SU-DHL-6 (cell line): ENCODE results near the gene TMEM182.

Source experiments
- H2AFZ ChIP-seq: fragments of 200-600 bp; sonication (generic); 2 replicates; pipeline ENCODE4 v1.6.1; 2014; ENCODE audit warnings: low read depth, mild to moderate bottlenecking, moderate library complexity, mixed read lengths, antibody characterized with exemption, low read length; ENCODE audit not compliant: severe bottlenecking
- H3F3A ChIP-seq: fragments of 200-600 bp; shearing (Covaris generic); 2 replicates; pipeline ENCODE4 v1.6.0; 2016; ENCODE audit warnings: antibody characterized with exemption, mild to moderate bottlenecking; ENCODE audit not compliant: insufficient read depth
- H3K27ac ChIP-seq: fragments of 200-600 bp; sonication (generic); 2 replicates; pipeline ENCODE4 v1.5.1; 2016; ENCODE audit warnings: low read depth, mild to moderate bottlenecking, low read length, moderate library complexity, mixed read lengths
- H3K27me3 ChIP-seq: fragments of 200-600 bp; sonication (generic), shearing (Covaris generic); 2 replicates; pipeline ENCODE4 v1.6.0; 2014; ENCODE audit warnings: mild to moderate bottlenecking, low read length
- H3K36me3 ChIP-seq: fragments of 200-600 bp; sonication (generic); 2 replicates; pipeline ENCODE4 v1.6.1; 2014; ENCODE audit warnings: mild to moderate bottlenecking, low read length, mixed read lengths
- H3K4me2 ChIP-seq: fragments of 300-600, 200-600 bp; shearing (Covaris generic), sonication (generic); 2 replicates; pipeline ENCODE4 v1.6.0; 2014; ENCODE audit warnings: low read length, low read depth, mild to moderate bottlenecking; ENCODE audit not compliant: poor library complexity, severe bottlenecking
- H3K4me3 ChIP-seq: fragments of 200-600 bp; sonication (generic); 2 replicates; pipeline ENCODE4 v1.5.1; 2014; ENCODE audit warnings: antibody characterized with exemption, low read length, mild to moderate bottlenecking, mixed read lengths; ENCODE audit not compliant: insufficient read depth, poor library complexity, severe bottlenecking
- H3K79me2 ChIP-seq: fragments of 200-600 bp; sonication (generic); 2 replicates; pipeline ENCODE4 v1.6.1; 2014; ENCODE audit warnings: mild to moderate bottlenecking, low read length, moderate library complexity; ENCODE audit not compliant: insufficient read depth
- H3K9ac ChIP-seq: fragments of 200-600 bp; sonication (generic); 2 replicates; pipeline ENCODE4 v1.7.0; 2014; ENCODE audit warnings: mild to moderate bottlenecking, low read length
- H3K9me2 ChIP-seq: fragments of 200-600 bp; sonication (generic); replicated peaks from 2 replicates; pipeline ENCODE4 v1.6.1; 2014; ENCODE audit warnings: low read length; ENCODE audit not compliant: insufficient read depth
- H3K9me3 ChIP-seq: fragments of 200-600 bp; sonication (generic); 2 replicates; pipeline ENCODE4 v1.6.1; 2014; ENCODE audit warnings: low read length, mixed read lengths; ENCODE audit not compliant: insufficient read depth
- H4K20me1 ChIP-seq: fragments of 200-600 bp; sonication (generic); 2 replicates; pipeline ENCODE4 v1.6.1; 2014; ENCODE audit warnings: low read depth, mild to moderate bottlenecking, antibody characterized with exemption, low read length, moderate library complexity, mixed read lengths
- EZH2phosphoT487 ChIP-seq: fragments of 200-600 bp; sonication (generic), shearing (Covaris generic); conservative IDR thresholded peaks from 2 replicates; pipeline ENCODE4 v1.6.1; 2018; ENCODE audit warnings: mild to moderate bottlenecking, antibody characterized with exemption, low read length, moderate library complexity, mixed read lengths
- TF ChIP-seq, protein P1 (sequence below): fragments of 200-600 bp; sonication (generic); IDR thresholded peaks from one replicate; pipeline ENCODE4 v1.5.1; 2017; ENCODE audit warnings: antibody characterized with exemption, mild to moderate bottlenecking, low read length, moderate library complexity; ENCODE audit not compliant: insufficient read depth, poor library complexity, severe bottlenecking

The TMEM182 gene

DNA sequence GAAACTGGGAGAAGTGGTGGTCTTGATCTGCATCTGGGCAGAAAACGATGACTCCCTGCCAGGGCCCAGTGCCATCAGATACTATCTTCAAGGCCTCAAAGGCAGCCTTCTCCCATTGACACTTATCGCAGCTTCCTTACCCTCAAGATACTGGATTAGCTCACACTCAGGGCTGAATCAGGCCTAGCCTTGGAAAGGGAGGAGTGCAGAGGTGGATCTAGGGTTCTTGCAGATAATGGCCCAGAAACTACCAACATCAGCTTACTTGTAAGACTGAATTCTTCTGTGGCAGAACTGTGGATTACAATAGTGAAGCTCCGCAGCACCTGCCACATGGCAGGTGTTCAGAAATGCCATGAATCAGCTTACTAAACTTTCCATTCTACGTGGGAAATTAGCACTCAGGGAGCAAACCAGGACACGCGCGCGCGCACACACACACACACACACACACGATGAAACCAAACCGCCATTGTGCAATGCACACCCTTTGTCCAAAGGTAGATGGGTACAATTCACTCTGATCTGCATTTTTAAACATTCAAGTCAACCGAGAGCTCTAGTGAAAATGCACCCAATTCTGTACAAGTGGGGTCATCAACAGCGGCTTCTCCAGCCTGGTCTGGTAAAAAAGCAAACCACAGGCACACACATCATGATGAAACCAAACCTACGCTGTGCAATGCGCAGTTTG lies 26.3 kb upstream of the TMEM182 start:
- H3K27me3 ChIP-seq = no peaks in the 10 kb centered on the region
- no peak overlapping the region for H2AFZ ChIP-seq
- H3K36me3 ChIP-seq = peaks cover 9% of the 10 kb centered on the region; the same call in 1 of the 2 replicates
- peak overlapping the region; percentile 78 for H3K4me3 ChIP-seq
- no peaks in the 10 kb centered on the region for H3K9me2 ChIP-seq
- H4K20me1 ChIP-seq = no peaks in the 10 kb centered on the region
- H3K79me2 ChIP-seq = peaks cover 41% of the 10 kb centered on the region
- TF ChIP-seq EZH2phosphoT487 = no peak
- TF ChIP-seq, protein P1, sequence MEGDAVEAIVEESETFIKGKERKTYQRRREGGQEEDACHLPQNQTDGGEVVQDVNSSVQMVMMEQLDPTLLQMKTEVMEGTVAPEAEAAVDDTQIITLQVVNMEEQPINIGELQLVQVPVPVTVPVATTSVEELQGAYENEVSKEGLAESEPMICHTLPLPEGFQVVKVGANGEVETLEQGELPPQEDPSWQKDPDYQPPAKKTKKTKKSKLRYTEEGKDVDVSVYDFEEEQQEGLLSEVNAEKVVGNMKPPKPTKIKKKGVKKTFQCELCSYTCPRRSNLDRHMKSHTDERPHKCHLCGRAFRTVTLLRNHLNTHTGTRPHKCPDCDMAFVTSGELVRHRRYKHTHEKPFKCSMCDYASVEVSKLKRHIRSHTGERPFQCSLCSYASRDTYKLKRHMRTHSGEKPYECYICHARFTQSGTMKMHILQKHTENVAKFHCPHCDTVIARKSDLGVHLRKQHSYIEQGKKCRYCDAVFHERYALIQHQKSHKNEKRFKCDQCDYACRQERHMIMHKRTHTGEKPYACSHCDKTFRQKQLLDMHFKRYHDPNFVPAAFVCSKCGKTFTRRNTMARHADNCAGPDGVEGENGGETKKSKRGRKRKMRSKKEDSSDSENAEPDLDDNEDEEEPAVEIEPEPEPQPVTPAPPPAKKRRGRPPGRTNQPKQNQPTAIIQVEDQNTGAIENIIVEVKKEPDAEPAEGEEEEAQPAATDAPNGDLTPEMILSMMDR = no peak
- H3K27ac ChIP-seq = no peak overlapping the region
- no peaks in the 10 kb centered on the region for H3F3A ChIP-seq
- H3K9me3 ChIP-seq = no peaks in the 10 kb centered on the region
- H3K4me2 ChIP-seq = peak overlapping the region; percentile 95
- peak overlapping the region; percentile 75 for H3K9ac ChIP-seq

DNA sequence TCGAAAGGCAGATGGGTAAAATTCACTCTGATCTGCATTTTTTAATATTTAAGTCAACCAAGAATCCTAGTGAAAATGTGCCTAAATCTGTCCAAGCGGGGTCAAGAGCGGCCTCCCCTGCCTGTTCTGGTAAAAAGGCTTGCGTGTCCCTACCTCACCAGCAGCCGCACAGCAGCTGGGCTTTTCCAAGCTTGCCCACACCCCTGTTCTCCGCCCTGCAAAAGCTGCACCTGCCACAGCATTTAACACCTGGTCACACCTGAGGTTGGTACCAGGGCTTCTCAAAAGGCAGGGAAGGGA lies 25.8 kb upstream of the TMEM182 start:
- Histone ChIP-seq H4K20me1 (no peaks in the 10 kb centered on the region), H3K4me3 (peak overlapping the region; percentile 78), H3K4me2 (peak overlapping the region; percentile 95), H3K9ac (peak overlapping the region; percentile 75), H3K9me2 (no peaks in the 10 kb centered on the region), H2AFZ (peak overlapping the region; percentile 88), H3K27ac (no peak overlapping the region), H3K79me2 (peaks cover 41% of the 10 kb centered on the region), H3F3A (no peaks in the 10 kb centered on the region), H3K36me3 (peaks cover 5% of the 10 kb centered on the region; the same call in 1 of the 2 replicates), H3K9me3 (no peaks in the 10 kb centered on the region), H3K27me3 (no peaks in the 10 kb centered on the region)
- TF ChIP-seq, protein P1 = no peak
- no peak for TF ChIP-seq EZH2phosphoT487

DNA sequence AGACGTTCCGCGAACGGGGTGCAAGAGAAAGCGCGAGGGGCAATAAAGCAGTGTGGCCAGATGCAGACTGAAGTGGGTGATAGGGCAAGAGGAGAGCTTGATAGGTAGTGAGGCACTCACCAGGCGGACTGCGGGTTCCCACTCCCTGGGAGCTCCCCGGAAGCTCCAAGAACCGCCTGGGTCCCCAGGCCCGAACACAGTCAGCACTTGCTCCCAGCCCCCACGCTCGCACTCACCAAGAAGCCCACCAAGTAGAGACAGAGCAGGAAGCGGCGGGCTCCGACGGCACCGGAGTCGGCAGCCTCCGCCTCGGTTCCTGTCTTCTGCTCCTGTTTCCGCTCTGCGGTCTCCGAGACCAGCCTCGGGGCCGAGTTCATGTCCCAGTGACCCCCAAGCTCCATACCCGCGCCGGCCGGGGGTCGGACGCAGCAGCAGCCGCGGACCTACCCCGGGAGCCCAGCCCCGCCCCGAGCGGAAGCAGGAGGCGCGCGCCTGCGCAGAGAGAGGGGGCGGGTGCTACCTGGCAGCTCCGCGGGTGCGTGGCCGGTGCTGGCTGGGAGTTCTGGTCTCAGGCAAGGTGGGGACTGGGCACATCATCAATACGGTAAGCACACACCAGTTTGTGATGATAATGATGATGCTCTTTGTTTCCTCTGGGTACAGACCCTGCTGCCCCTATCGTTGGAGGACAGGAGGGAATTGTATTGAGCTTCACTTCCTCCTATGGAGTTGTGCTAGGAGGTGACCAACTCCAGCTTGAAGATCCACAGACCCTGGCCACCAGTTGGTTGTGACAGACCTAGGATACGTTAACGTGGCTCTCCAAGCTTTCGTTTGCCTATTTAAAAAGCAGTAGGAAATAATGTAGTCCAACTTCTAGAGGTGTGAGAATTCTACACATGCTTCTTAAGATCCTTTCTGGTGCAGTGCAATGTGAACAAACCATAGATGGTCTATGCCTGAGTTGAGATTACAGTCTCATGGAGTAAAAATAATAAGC lies 25.1 kb upstream of the TMEM182 start:
- H4K20me1 ChIP-seq = no peaks in the 10 kb centered on the region
- H3K27ac ChIP-seq = peak overlapping the region; percentile 29; the same call in 1 of the 2 replicates
- H3K36me3 ChIP-seq = peaks cover 4% of the 10 kb centered on the region; the same call in 1 of the 2 replicates
- no peaks in the 10 kb centered on the region for H3K9me3 ChIP-seq
- H3K27me3 ChIP-seq = no peaks in the 10 kb centered on the region
- peak overlapping the region; percentile 75 for H3K9ac ChIP-seq
- H2AFZ ChIP-seq = peak overlapping the region; percentile 88
- H3K9me2 ChIP-seq = no peaks in the 10 kb centered on the region
- no peaks in the 10 kb centered on the region for H3F3A ChIP-seq
- H3K4me2 ChIP-seq = peak overlapping the region; percentile 95
- H3K79me2 ChIP-seq = peaks cover 41% of the 10 kb centered on the region
- peak overlapping the region; percentile 78 for H3K4me3 ChIP-seq
- TF ChIP-seq EZH2phosphoT487 = no peak
- TF ChIP-seq, protein P1 = no peak
